ENCODE data around the gene SUV39H2.

SUV39H2 gene, protein sequence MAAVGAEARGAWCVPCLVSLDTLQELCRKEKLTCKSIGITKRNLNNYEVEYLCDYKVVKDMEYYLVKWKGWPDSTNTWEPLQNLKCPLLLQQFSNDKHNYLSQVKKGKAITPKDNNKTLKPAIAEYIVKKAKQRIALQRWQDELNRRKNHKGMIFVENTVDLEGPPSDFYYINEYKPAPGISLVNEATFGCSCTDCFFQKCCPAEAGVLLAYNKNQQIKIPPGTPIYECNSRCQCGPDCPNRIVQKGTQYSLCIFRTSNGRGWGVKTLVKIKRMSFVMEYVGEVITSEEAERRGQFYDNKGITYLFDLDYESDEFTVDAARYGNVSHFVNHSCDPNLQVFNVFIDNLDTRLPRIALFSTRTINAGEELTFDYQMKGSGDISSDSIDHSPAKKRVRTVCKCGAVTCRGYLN

DNA sequence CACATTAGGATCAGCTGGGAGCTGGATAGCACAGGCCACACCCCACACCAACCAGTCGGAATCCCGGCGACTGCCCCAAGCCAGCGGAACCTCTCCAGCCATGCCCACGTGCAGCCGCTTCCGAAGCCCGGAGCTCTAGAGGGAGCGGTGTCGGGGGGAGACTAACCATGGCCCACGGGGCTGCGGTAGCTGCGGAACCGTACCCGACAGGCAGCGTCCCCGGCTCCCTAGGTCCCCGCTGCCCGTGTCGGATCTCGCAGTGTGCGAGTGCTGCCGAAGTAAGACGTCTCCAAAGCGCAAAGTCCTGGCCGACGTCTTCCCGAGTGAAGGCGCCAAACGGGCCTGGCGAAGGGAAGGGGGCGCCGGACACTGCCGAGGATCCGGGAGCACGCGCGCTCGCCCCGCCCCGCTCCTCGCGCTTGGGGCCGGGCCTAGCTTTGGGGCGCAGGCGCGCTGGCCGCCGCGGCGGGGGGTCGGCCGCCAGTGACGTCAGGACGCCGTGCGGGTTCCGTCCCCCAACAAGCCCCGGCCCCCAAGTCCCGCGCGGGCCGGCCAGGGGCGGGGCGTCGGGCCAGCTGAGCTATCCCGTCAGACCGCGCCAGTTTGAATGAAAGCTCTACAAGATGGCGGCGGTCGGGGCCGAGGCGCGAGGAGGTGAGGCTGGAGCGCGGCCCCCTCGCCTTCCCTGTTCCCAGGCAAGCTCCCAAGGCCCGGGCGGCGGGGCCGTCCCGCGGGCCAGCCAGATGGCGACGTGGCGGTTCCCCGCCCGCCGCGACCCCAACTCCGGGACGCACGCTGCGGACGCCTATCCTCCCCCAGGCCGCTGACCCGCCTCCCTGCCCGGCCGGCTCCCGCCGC is at the start of gene SUV39H2:
Gene SUV39H2 (plus strand): TSS at position 601 of the 858 bp plus-strand sequence. CDS start 23 bp downstream, at position 624.
- TF ChIP-seq JUND (IDR thresholded peaks at IDR 0.05; ENCODE audit: low read depth): no peak
- DNase-seq (ENCODE audit: low read depth in 1 of 2, low spot score in 1 of 2): peak; percentile 98 to 100
- in situ Hi-C loops (cut with HindIII; ENCODE audit: low pct_unique_long_range_greater_than_20kb, low sequenced_read_pairs): no loop called here

DNA sequence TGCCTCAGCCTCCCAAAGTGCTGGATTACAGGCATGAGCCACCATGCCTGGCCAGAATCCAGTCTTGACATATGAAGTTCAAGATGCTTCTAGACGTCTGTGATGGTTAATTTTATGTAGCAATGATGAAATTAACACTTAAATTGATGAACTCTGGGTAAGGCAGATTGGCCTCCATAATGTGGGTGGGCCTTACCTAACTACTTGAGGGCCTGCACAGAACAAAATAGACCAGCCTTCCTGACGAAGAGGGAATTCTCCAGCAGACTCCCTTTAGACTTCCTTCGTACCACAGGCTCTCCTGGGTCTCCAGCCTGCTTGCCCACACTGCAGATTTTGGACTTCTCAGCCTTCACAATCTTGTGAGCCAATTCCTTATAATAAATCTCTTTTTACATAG is 45.6 kb upstream of the SUV39H2 start:
- in situ Hi-C loops (cut with HindIII; ENCODE audit: low pct_unique_long_range_greater_than_20kb, low sequenced_read_pairs): no loop called here
- TF ChIP-seq JUND (IDR thresholded peaks at IDR 0.05; ENCODE audit: low read depth): no peak

DNA sequence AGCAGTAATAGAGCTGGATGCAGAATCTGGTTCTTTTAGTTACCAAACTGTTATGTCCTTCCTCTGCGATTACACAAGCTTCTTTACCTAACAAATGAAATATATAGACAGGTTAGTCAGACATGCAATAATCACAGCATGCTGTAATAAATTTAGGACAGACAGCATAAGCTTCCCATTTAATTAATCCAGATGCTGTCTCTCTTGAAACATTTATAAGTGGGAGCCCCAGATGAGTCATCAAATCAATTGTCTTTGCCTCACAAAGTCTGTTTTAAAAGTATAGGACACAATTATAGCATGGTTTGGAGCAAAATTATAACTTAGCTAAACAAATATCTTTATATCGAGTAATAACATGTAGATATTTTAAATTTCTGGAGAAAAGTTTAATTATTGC is 42.5 kb upstream of the SUV39H2 start:
- TF ChIP-seq JUND (IDR thresholded peaks at IDR 0.05; ENCODE audit: low read depth): no peak
- DNase-seq (ENCODE audit: low read depth in 1 of 2, low spot score in 1 of 2): no peak
- in situ Hi-C loops (cut with HindIII; ENCODE audit: low pct_unique_long_range_greater_than_20kb, low sequenced_read_pairs): no loop called here

More for the DNA sequence above, 45.6 kb upstream of the SUV39H2 start:
- no peak for DNase-seq (ENCODE audit: low read depth in 1 of 2, low spot score in 1 of 2)

DNA sequence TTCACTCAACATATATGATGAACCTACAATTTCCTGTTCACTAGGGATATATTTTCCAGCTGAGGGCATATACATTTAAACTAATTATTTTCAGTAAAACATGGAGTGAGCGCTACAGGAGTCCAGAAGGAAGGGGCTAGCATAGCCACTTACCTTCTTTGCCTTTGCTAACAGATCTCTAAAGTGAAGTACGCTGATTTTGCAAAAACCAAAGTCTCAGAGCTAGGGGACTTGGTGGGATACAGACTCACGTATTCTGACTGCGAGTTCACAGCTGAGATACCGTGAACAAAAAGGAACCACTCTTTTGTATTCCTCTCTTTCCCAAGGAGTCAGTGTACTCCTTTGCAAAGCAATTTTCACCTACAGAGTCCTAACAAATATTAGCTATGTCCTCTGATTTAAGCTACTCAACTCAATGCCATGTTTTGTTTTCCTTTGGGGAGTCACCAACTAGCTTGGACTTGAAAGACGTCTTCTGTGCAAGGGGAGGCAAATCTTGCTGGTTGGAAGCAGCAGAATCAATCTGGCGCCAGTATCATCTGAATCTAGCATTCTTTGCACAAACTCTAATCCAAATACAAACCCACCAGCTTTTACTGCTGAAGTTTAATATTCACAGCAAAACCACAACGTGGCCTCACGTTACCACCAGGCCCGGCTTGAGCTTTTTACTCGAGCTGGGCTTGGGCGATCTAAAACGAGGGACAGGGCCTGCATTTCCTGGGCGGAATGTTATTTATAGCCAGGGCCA is 41.5 kb upstream of the SUV39H2 start:
- DNase-seq (ENCODE audit: low read depth in 1 of 2, low spot score in 1 of 2): no peak
- no peak for TF ChIP-seq JUND (IDR thresholded peaks at IDR 0.05; ENCODE audit: low read depth)
- in situ Hi-C loops (cut with HindIII; ENCODE audit: low pct_unique_long_range_greater_than_20kb, low sequenced_read_pairs): no loop called here

DNA sequence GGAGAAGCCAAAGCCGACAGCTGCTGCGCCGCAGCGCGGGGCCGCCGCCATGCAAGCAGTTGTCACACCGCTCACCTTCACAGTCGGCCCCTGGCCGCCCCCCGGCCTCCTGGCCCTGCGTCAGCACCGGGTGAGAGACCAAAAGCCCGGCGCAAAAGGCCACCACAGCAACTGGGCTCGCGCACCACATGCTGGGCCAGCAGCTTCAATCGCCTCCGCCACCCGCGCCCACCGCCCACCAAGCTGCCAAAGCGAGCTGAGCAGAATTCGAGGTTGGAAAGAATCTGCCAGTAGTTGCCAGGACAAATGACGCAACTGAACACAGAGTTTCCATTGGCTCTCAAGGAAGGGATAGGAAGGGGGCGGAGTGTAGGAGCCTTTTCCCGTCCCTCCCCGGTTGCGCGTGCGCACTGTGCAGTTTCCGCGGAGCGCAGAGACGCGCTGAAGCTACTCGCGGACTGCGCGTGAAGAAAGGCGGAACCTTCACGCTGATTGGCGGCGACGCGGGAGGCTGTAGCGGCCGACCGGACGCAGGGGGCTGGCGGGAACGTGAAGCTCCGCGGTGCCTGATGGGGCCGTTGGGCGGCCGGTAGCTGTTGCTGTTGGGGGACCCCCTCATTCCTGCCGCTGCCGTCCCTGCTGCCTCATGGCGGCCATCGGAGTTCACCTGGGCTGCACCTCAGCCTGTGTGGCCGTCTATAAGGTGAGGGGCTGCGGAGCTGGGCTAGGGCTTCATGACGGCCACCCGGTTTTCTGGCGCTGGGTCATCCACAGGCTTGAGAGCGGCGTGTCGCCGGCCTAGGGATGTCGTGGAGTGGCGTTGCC is 40.7 kb upstream of the SUV39H2 start, which contains the start of the genes CDNF, HSPA14 and MSANTD7:
Gene CDNF (minus strand): TSS at position 281 of the 825 bp plus-strand sequence. CDS start 91 bp downstream, at position 190.
Gene HSPA14 (plus strand): TSS at position 550 of the 825 bp plus-strand sequence. CDS start 97 bp downstream, at position 647.
Gene MSANTD7 (plus strand): TSS at position 550 of the 825 bp plus-strand sequence. CDS start 3,979 bp downstream, outside the sequence.
- in situ Hi-C loops (cut with HindIII; ENCODE audit: low pct_unique_long_range_greater_than_20kb, low sequenced_read_pairs): no loop called here
- peak; percentile 99 to 100 for DNase-seq (ENCODE audit: low read depth in 1 of 2, low spot score in 1 of 2)
- TF ChIP-seq JUND (IDR thresholded peaks at IDR 0.05; ENCODE audit: low read depth): no peak

DNA sequence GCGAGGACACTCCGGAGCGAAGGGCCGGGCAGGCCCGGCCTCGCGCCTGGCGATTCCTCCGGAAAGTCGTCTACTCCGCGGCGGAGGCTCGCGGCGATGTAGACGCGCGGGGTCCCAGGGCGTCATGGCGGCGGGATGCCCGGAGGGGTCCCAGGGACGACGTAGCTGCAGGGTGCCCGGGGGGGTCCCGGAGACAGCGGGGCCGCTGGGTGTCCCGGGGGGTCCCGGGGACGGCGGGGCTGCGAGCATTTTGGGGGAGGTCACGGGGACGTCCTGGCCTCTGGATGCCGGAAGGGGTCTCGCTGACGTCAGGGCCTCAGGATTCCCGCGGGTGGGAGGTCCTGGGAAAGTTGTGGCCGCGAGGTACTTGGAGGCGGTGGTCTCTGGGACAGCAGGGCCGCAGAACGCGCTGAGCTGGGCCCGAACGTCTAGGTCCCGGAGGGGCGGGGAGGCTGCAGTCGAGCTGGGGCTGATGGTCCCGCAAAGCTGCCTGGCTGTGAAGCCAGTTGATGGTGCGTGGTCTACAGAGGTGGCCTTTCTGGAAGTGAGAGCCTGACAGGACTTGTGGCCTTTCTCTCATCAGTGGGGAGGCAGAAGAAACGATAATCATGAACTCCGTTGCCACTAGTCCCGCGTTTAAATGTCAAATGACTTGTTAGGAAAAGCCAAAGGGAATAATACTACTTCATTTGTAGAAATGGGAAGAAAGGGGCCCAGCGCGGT is 39.9 kb upstream of the SUV39H2 start:
- in situ Hi-C loops (cut with HindIII; ENCODE audit: low pct_unique_long_range_greater_than_20kb, low sequenced_read_pairs): no loop called here
- no peak for TF ChIP-seq JUND (IDR thresholded peaks at IDR 0.05; ENCODE audit: low read depth)
- DNase-seq (ENCODE audit: low read depth in 1 of 2, low spot score in 1 of 2): peak in 1 of 2 experiments; percentile 18

DNA sequence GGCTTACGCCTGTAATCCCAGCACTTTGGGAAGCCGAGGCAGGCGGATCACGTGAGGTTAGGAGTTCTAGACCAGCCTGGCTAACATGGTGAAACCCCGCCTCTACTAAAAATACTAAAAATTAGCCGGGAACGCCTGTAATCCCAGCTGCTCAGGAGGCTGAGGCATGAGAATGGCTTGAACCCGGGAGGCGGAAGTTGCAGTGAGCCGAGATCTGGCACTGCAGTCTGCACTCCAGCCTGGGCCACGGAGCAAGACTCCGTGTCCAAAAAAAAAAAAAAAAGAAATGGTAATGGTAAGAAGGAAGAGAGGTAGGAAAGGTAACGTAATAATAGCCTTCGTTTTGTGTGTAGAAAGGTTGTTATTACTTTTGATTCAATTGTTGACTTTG is 39.4 kb upstream of the SUV39H2 start:
- no peak for DNase-seq (ENCODE audit: low read depth in 1 of 2, low spot score in 1 of 2)
- in situ Hi-C loops (cut with HindIII; ENCODE audit: low pct_unique_long_range_greater_than_20kb, low sequenced_read_pairs): no loop called here
- TF ChIP-seq JUND (IDR thresholded peaks at IDR 0.05; ENCODE audit: low read depth): no peak

DNA sequence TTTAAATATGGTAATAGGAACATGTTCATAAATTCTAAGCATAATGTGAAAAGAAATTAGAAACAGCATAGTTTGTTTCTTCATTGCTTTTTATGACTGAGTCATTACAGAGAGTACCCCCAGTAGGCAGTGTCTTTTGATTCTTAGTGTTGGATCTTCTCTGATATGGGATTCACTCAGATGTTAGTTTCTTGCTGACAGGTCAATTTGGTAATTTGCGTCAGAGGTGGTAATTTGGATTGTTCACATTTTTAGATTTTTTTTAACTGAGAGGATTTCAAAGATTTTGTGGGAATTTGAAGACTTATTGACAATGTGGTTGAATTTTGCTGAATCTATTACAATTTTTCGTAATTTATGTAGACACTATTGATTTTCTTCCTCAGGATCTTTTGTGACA is 38.5 kb upstream of the SUV39H2 start:
- TF ChIP-seq JUND (IDR thresholded peaks at IDR 0.05; ENCODE audit: low read depth): no peak
- in situ Hi-C loops (cut with HindIII; ENCODE audit: low pct_unique_long_range_greater_than_20kb, low sequenced_read_pairs): no loop called here
- DNase-seq (ENCODE audit: low read depth in 1 of 2, low spot score in 1 of 2): no peak

DNA sequence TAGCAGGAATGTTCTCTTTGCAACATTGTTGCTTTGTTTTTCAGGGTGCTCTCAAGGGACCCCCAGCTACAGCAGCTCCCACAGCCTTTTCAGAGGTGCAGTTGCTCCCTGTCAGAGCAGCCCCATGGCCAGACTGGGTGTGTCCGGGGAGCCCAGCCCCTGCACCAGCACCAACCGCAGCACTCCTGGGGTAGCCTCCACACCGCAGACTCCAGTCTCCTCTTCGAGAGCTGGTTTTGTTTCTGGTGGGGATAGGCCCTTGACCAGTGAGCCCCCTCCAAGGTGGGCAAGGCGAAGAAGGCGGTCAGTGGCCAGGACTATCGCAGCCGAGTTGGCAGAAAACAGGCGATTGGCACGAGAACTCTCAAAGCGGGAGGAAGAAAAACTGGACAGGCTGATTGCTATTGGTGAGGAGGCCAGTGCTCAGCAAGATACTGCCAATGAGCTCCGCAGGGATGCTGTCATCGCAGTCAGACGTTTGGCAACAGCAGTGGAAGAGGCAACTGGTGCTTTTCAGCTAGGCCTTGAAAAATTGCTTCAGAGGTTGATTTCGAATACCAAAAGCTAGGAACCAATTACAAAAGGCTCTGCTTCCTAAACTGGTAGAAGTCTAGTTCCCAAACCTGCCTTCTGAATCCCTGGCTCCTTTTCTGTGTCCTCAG is 35.2 kb upstream of the SUV39H2 start:
- no peak for DNase-seq (ENCODE audit: low read depth in 1 of 2, low spot score in 1 of 2)
- no peak for TF ChIP-seq JUND (IDR thresholded peaks at IDR 0.05; ENCODE audit: low read depth)
- in situ Hi-C loops (cut with HindIII; ENCODE audit: low pct_unique_long_range_greater_than_20kb, low sequenced_read_pairs): no loop called here

DNA sequence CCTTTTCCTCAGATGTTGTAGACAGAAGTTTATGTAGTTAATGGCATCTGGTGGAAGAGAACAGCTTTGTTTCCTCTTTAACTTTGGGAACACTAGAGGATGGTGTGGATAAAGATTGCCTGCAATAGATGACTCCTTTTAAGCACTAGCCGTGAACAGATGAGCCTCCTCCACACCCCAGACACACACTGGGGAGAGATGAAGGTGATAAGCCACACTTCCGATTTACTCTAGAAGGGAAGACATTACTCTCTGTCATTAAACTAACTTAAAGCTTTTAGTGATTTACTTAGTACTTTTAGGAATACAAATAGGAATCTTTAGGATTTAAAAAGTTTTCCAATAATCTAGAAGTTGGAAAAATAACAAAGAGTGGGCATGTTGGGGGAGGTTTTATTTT is 33.7 kb upstream of the SUV39H2 start:
- TF ChIP-seq JUND (IDR thresholded peaks at IDR 0.05; ENCODE audit: low read depth): no peak
- no peak for DNase-seq (ENCODE audit: low read depth in 1 of 2, low spot score in 1 of 2)
- in situ Hi-C loops (cut with HindIII; ENCODE audit: low pct_unique_long_range_greater_than_20kb, low sequenced_read_pairs): no loop called here

Data from T47D (cell line).